ENCODE measurements around the gene PPP1R1B. TPM values are rescaled to one million over a fixed set of nuclear protein-coding genes. Genes with fewer than 3 reads are reported as not detected.

PPP1R1B gene
- total and polyA plus RNA-seq, 2 donors (not counting 1 experiment from before 2014, with no cell fraction given), result not detected

DNA sequence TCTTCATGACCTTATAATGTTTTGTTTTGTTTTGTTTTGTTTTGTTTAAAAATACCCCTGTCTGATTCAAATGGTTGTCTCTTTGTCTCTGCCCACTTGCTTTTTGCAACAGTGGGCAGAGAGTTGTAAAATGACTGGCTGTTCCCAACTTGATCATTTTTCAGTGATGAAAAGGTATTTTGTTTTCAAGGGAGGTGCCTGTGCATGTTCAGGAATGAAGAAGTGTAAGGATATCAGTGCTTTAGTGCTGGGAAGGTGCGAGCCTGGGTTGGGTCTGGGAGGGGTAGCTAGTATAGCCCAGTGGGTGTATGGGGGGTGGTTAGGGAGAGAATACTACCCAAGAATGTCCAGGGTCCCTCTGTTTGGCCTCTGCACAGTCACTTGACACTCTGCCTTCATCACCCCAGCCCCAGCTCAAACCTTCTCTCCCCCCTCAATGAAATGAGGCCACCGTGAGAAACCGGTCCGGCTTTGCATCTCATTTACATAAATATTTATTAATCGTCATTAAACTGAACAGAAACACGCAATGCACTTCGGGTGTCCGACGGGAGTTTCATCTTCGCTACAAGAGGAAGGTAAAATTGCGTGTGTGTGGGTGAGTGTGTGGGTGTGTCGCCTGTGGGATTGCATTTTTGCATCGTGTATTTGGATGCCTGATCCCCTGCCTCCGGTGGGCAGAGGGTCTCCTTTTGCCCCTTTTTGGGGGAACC is 23.3 kb upstream of the PPP1R1B start:
- peaks cover 65 to 66% of the 10 kb centered on the region in 2 donors for H3K4me1 ChIP-seq (ENCODE audit: control insufficient read depth in 2 of 2, insufficient read depth in 2 of 2, low read length in 2 of 2)
- ATAC-seq (ENCODE audit: low read depth), result no peak
- Mint-ChIP-seq H3K27ac (no peak overlapping the region), H3K4me3 (peak overlapping the region; percentile 59), H3K4me1 (peaks cover 42% of the 10 kb centered on the region), H3K27me3 (peaks cover 56% of the 10 kb centered on the region), H3K9me3 (ENCODE audit: insufficient read depth) (no peaks in the 10 kb centered on the region)
- H3K27me3 ChIP-seq (replicated peaks in 1 of 4; ENCODE audit: control extremely low read depth in 1 of 4, control insufficient read depth in 3 of 4, insufficient read depth in 4 of 4, low read length in 3 of 4), result peaks cover 0 to 96% (median 73%) of the 10 kb centered on the region in 4 experiments
- CTCF ChIA-PET, result interaction anchor here (0.8 kb wide), 1 partner anchor 19 kb away, joined by 4 read pairs; no protein-coding TSS in a partner anchor
- intact Hi-C loops (cut with micrococcal nuclease), result no loop called here
- H3K79me2 ChIP-seq (ENCODE audit: control insufficient read depth, insufficient read depth, low read length), result no peaks in the 10 kb centered on the region
- no peaks in the 10 kb centered on the region for H3K36me3 ChIP-seq (replicated peaks in 1 of 2; ENCODE audit: control extremely low read depth in 1 of 2, control insufficient read depth in 1 of 2, extremely low read depth in 1 of 2, insufficient read depth in 2 of 2, low read length in 1 of 2)
- POLR2A ChIA-PET, result no interaction called here
- H3K27ac ChIP-seq (ENCODE audit: low read length in 2 of 2), result no peak overlapping the region
- H3K4me2 ChIP-seq (replicated peaks; ENCODE audit: low read depth, low read length, poor library complexity, severe bottlenecking), result peak overlapping the region; percentile 83
- H3K9ac ChIP-seq (ENCODE audit: low read length), result peak overlapping the region; percentile 32
- TF ChIP-seq EZH2 (IDR thresholded peaks at IDR 0.05; ENCODE audit: borderline replicate concordance, insufficient read depth, low read depth, low read length, poor library complexity, severe bottlenecking), result no peak
- TF ChIP-seq, protein P1, sequence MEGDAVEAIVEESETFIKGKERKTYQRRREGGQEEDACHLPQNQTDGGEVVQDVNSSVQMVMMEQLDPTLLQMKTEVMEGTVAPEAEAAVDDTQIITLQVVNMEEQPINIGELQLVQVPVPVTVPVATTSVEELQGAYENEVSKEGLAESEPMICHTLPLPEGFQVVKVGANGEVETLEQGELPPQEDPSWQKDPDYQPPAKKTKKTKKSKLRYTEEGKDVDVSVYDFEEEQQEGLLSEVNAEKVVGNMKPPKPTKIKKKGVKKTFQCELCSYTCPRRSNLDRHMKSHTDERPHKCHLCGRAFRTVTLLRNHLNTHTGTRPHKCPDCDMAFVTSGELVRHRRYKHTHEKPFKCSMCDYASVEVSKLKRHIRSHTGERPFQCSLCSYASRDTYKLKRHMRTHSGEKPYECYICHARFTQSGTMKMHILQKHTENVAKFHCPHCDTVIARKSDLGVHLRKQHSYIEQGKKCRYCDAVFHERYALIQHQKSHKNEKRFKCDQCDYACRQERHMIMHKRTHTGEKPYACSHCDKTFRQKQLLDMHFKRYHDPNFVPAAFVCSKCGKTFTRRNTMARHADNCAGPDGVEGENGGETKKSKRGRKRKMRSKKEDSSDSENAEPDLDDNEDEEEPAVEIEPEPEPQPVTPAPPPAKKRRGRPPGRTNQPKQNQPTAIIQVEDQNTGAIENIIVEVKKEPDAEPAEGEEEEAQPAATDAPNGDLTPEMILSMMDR (IDR thresholded peaks at IDR 0.05), result no peak
- peaks cover 0 to 59% (median 0%) of the 10 kb centered on the region in 3 donors for H3K9me3 ChIP-seq (ENCODE audit: control extremely low read depth in 1 of 3, control insufficient read depth in 2 of 3, insufficient read depth in 1 of 3, low read length in 2 of 3)
- H2AFZ ChIP-seq (ENCODE audit: insufficient read depth, low read depth, low read length, poor library complexity, severe bottlenecking), result no peak overlapping the region
- peak overlapping the region in 1 of 5 experiments; percentile 24 for H3K4me3 ChIP-seq (ENCODE audit: control extremely low read depth in 1 of 5, extremely low read depth in 1 of 5, insufficient read depth in 1 of 5, low read depth in 2 of 5, low read length in 4 of 5)
- 7% methylated on average over 2 of the region's 14 CpGs for WGBS (ENCODE audit: insufficient coverage)
- H4K20me1 ChIP-seq (ENCODE audit: control insufficient read depth, insufficient read depth, low read length, poor library complexity, severe bottlenecking), result peaks cover 3% of the 10 kb centered on the region
- peak; percentile 68 for DNase-seq

DNA sequence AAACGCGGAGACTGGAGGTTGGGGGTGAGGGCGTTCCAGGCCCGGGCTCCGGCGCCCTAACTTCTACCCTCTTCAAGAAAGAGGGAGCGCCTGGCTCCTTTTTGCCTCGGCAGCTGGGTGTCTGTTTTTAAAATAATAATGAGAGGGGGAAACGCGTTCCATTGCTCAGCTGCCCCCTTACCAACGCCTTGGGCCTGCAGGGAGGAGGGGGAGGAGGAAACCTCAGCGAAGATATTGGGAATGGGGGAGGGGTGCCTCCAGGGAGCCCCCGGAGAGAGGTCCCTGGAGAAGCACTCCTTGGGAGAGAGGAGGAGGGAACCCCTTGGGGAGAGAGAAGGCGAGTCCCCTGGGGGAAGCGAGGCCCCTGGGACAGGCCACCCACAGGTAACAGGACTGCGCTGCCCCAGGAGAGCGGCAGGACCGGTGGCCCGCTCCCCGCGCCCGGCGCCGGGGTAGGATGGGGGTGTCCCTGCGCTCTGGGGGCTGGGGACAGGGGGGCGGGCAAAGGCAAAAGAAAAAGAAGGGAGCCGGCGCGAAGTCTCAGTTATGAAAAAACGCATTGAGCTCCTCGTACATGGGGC is 21.8 kb upstream of the PPP1R1B start:
- H3K27me3 Mint-ChIP-seq, result peaks cover 62% of the 10 kb centered on the region
- Histone ChIP-seq H3K4me3 (ENCODE audit: control extremely low read depth in 1 of 5, extremely low read depth in 1 of 5, insufficient read depth in 1 of 5, low read depth in 2 of 5, low read length in 4 of 5) (peak overlapping the region in 2 of 5 experiments; percentile 21 to 39), H3K36me3 (replicated peaks in 1 of 2; ENCODE audit: control extremely low read depth in 1 of 2, control insufficient read depth in 1 of 2, extremely low read depth in 1 of 2, insufficient read depth in 2 of 2, low read length in 1 of 2) (no peaks in the 10 kb centered on the region), H3K4me1 (ENCODE audit: control insufficient read depth in 2 of 2, insufficient read depth in 2 of 2, low read length in 2 of 2) (peaks cover 49 to 51% of the 10 kb centered on the region in 2 donors), H3K27me3 (replicated peaks in 1 of 4; ENCODE audit: control extremely low read depth in 1 of 4, control insufficient read depth in 3 of 4, insufficient read depth in 4 of 4, low read length in 3 of 4) (peaks cover 0 to 94% (median 76%) of the 10 kb centered on the region in 4 experiments), H3K4me2 (replicated peaks; ENCODE audit: low read depth, low read length, poor library complexity, severe bottlenecking) (peak overlapping the region; percentile 83), H2AFZ (ENCODE audit: insufficient read depth, low read depth, low read length, poor library complexity, severe bottlenecking) (no peak overlapping the region), H3K79me2 (ENCODE audit: control insufficient read depth, insufficient read depth, low read length) (no peaks in the 10 kb centered on the region), H3K9ac (ENCODE audit: low read length) (peak overlapping the region; percentile 22), H4K20me1 (ENCODE audit: control insufficient read depth, insufficient read depth, low read length, poor library complexity, severe bottlenecking) (peaks cover 3% of the 10 kb centered on the region), H3K27ac (ENCODE audit: low read length in 2 of 2) (no peak overlapping the region), H3K9me3 (ENCODE audit: control extremely low read depth in 1 of 3, control insufficient read depth in 2 of 3, insufficient read depth in 1 of 3, low read length in 2 of 3) (peaks cover 0 to 51% (median 0%) of the 10 kb centered on the region in 3 donors)
- CTCF ChIA-PET, result interaction anchor here (0.6 to 4.8 kb wide), 5 partner anchors 12 to 64 kb away, joined by 3 to 30 read pairs (median 4); partner anchors contain the start of gene PNMT
- peak; percentile 71 for TF ChIP-seq EZH2 (IDR thresholded peaks at IDR 0.05; ENCODE audit: borderline replicate concordance, insufficient read depth, low read depth, low read length, poor library complexity, severe bottlenecking)
- TF ChIP-seq, protein P1 (IDR thresholded peaks at IDR 0.05), result no peak
- peak overlapping the region; percentile 78 for H3K4me3 Mint-ChIP-seq
- ATAC-seq (ENCODE audit: low read depth), result no peak
- peaks cover 35% of the 10 kb centered on the region for H3K4me1 Mint-ChIP-seq
- no peak overlapping the region for H3K27ac Mint-ChIP-seq
- H3K9me3 Mint-ChIP-seq (ENCODE audit: insufficient read depth), result no peaks in the 10 kb centered on the region
- POLR2A ChIA-PET, result interaction anchor here (0.8 kb wide), 1 partner anchor 14 kb away, joined by 3 read pairs; no protein-coding TSS in a partner anchor
- intact Hi-C loops (cut with micrococcal nuclease), result no loop called here
- DNase-seq, result peak; percentile 52
- WGBS (ENCODE audit: insufficient coverage), result 2% methylated on average over 23 of the region's 31 CpGs

All from B cell (primary cell).